Measurements from ENCODE around the gene RNU7-1.

Gene RNU7-1

DNA sequence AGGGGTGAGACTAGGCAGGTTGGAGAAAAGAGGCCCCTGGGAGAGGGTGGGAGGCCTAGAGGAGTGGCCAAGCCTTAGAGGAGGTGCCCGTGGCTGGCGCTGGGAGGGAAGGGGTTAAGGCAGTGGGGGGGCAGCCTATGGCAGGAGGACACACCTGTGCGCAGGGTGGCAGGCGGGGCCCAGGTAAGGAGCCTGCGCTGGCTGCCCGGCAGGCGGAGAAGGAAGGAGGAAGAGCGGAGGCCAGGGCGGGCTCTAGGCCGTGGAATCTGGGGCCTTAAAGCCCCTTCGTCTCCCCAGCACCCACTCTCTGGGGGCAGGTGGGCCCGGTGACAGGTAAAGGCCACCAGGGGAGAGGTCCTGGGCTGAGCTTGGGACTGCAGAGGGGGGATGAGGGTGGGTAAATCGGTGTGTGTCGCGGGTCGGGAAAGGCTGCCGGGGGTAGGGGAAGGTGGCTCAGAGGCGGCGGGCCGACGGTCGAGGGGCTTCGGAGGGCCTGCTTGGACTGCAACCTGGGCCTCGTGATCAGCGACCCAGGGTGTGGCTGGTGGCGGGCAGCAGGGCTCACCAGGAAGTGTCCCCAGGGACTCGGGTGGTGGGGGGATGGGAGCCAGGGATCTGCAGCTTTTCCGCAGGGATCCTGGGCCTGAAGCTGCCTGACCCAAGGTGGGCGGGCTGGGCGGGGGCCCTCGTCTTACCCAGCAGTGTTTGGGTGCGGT, 19.6 kb downstream of the RNU7-1 start:
- DNase-seq (ENCODE audit: low read depth in 1 of 2, low spot score in 1 of 2) = no peak

DNA sequence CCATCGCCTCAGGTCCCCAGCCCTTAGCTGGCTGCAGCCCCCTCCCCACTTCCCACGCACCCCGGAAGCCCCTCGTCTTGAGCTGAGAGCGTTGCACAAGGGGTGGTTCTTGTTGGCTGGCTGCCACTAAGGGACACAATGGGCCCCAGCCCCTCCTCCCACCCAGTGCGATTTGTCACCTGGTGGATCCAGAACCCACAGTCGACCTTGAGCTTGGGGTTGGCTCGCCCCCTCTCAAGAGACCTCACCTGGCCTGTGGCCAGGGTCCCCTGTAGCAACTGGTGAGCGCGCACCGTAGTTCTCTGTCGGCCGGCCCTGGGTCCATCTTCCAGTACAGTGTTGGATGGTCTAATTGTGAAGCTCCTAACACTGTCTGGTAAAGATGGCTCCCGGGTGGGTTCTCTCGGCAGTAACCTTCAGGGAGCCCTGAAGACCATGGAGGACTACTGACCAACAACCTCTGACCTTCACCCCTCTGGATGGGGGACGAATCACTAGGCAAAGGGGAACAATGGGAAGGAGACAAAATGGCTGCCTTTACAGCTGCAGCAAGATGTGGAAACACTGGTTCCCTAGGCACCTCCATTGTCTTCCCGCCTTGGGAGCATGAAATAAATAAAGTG, 20.3 kb downstream of the RNU7-1 start:
- DNase-seq (ENCODE audit: low read depth in 1 of 2, low spot score in 1 of 2) = no peak

GRCh38 chr12:6964605-6965025, 21.0 kb downstream of the RNU7-1 start:
- DNase-seq (ENCODE audit: low read depth in 1 of 2, low spot score in 1 of 2) = no peak

- peak; percentile 74 to 80 for DNase-seq (ENCODE audit: low read depth in 1 of 2, low spot score in 1 of 2)
These were observed 21.5 kb downstream of the RNU7-1 start for GRCh38 chr12:6965026-6965661.

GRCh38 chr12:6965714-6966113, 22.1 kb downstream of the RNU7-1 start:
- no peak for DNase-seq (ENCODE audit: low read depth in 1 of 2, low spot score in 1 of 2)

DNA sequence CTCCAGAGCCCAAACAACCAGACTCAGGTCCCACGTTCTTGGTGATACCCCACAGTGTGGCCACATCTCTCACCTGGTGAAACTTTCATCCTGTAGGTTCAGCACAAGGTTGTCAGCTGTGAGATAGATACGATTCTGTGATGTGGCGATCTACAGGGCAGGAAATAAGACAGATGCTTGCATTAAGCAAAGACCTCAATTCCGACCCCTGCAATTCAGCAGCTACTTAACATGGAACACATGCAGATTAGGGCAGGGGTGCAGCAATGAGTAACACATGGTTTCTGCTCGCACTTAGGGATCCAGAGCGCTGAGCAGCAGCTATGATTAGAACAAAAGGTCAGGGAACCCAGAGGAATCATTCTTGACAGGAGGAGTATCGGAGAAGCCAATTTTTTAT, 22.7 kb downstream of the RNU7-1 start:
- no peak for DNase-seq (ENCODE audit: low read depth in 1 of 2, low spot score in 1 of 2)

GRCh38 chr12:6967651-6968100, 24.1 kb downstream of the RNU7-1 start:
- no peak for DNase-seq (ENCODE audit: low read depth in 1 of 2, low spot score in 1 of 2)

- DNase-seq (ENCODE audit: low read depth in 1 of 2, low spot score in 1 of 2) = no peak
These were observed 24.8 kb downstream of the RNU7-1 start for GRCh38 chr12:6968426-6968825.

DNA sequence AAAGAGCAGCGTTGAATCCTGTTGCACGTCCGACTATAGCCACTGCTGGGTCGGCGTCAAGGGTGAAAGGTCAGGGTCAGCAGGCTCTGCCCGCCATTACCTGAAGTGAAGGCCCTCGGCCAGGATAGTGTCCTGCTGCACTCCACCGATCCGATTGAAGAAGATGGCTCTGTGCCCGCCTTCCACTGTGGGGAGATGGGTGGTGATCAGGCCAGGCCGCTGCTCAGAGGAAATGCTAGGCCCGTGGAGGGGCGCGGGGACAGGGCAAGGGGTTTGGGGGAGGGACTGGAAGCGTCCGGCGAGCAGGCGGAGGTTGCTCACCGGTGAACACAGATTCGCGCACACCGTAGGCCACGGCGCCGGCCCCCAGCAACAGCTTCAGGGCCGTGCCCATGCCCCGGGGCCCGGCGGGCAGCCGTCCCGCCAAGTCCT, 26.5 kb downstream of the RNU7-1 start:
- DNase-seq (ENCODE audit: low read depth in 1 of 2, low spot score in 1 of 2) = no peak

DNA sequence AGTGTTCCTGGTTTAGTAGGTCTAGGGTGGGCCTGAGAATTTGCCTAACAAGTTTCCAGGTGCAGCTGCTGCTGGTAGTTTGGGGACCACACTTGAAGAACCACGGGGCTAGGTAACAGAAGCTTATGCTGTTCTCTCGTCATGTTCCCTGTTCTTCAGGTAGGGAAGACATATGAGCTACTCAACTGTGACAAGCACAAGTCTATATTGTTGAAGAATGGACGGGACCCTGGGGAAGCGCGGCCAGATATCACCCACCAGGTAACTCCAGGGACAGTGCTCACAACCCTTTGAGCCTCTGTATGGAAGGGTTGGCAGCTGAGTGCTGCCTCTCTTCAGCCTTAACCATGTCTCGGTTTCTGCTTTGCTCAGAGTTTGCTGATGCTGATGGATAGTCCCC, 30.6 kb downstream of the RNU7-1 start:
- DNase-seq (ENCODE audit: low read depth in 1 of 2, low spot score in 1 of 2) = no peak

DNA sequence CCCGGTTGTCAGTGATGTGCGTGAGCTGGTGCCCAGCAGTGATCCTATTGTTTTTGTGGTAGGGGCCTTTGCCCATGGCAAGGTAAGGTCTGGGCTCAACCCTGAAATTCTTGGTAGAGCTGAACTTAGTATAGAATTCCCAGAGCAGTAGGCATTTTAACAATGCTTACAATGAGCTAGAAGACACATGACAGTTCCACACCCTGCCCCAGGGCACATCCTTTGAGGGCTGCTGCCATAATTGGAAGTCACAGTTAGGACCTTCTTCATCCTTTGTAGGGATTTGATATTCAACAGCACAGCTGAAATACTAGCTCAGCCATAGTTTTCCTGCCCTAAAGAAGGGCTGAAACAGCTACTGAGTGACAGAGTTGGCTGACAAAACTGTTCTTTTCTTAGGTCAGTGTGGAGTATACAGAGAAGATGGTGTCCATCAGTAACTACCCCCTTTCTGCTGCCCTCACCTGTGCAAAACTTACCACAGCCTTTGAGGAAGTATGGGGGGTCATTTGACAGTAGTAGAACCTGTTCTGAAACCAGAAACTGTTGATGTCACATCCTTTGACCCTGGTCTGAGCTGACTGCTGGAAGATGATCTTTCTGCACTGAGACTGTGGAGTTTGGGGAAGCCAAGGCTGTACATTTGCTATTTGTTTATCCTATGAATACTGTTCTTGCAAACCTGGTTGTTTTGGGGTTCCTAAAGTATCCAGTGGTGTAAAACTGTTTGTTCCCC, 31.8 kb downstream of the RNU7-1 start:
- DNase-seq (ENCODE audit: low read depth in 1 of 2, low spot score in 1 of 2) = no peak

DNA sequence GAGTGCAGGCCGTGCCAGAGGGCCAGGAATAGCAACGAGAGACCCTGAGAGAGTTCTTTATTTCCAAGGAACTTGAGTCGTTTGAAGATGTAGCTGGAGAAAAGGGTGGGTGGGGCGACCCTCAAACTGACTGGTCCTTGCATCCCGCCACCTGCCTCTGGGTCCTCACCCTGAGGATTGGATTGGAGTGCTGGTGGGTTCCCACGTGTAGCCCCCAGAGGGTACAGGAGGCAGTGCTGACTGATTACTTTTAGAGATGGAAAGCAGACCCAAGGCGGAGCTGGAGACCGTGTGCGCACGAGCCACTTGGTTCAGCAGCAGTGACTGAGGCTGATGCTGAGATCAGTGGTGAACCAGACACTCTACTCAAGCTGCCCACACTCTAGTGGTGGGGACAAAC, 34.0 kb downstream of the RNU7-1 start:
- DNase-seq (ENCODE audit: low read depth in 1 of 2, low spot score in 1 of 2) = no peak

GRCh38 chr12:6978188-6978587, 34.6 kb downstream of the RNU7-1 start:
- no peak for DNase-seq (ENCODE audit: low read depth in 1 of 2, low spot score in 1 of 2)

DNA sequence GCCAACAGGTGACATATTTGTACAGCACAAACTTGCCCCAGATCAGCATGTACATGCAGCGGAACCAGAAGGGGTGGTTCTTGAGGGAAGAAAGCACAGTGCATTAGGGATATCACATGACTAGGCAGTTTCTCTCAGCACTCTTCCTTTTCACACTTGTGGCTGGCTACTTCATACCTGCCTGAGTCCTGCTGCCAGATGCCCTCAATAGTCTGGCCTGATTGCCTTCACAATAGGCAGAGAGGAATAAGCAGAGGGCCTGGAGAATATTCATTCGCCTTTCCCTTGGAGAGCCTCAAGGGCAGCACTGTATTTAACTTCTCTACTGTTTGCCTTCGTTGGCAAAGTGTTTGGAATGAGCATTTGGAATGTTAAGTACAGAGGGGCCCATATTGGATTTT, 35.0 kb downstream of the RNU7-1 start:
- no peak for DNase-seq (ENCODE audit: low read depth in 1 of 2, low spot score in 1 of 2)

DNA sequence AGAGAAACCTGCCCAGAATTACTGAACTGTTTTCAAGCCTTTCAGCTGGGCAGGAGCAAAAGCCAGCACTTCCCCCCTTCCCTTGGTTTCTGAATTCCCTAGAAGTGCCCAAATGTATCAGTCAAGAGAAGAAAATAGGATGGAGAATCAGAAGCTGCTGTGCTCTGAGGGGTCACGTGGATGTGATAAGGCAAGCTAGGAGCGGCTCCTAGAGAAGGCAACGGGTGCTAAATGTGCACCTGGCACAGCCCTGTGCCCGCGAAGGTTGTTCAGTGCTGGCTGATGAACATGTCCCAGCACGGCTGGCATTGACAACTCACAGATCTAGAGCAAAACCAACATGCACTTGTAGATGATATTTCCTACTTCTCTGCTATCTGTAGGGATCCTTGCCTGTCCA, 35.4 kb downstream of the RNU7-1 start:
- DNase-seq (ENCODE audit: low read depth in 1 of 2, low spot score in 1 of 2) = no peak

- no peak for DNase-seq (ENCODE audit: low read depth in 1 of 2, low spot score in 1 of 2)
These were observed 35.8 kb downstream of the RNU7-1 start for GRCh38 chr12:6979453-6979852.

DNA sequence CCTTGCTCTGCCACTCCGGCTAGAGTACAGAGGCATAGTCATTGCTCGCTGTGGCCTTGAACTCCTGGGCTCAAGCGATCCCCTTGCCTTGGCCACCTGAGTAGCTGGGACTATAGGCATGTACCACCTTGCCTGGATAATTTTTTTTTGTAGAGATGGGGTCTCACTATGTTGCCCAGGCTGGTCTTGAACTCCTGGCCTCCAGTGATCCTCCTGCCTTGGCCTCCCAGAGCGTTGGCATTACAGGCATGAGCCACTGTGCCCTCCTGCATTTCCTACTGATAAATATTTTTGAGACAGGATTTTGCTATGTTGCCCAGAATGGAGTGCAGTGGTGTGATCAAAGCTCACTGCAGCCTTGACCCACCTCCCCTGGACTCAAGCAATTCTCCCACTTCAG, 36.5 kb downstream of the RNU7-1 start:
- no peak for DNase-seq (ENCODE audit: low read depth in 1 of 2, low spot score in 1 of 2)

GRCh38 chr12:6980740-6981139, 37.1 kb downstream of the RNU7-1 start:
- no peak for DNase-seq (ENCODE audit: low read depth in 1 of 2, low spot score in 1 of 2)

GRCh38 chr12:6981152-6982052, 37.8 kb downstream of the RNU7-1 start:
- DNase-seq (ENCODE audit: low read depth in 1 of 2, low spot score in 1 of 2) = no peak

- DNase-seq (ENCODE audit: low read depth in 1 of 2, low spot score in 1 of 2) = no peak
These were observed 38.9 kb downstream of the RNU7-1 start for GRCh38 chr12:6982532-6982931.

All from stimulated activated CD4-positive, alpha-beta T cell treated with anti-CD3 and anti-CD28 coated beads, Interleukin-15, amount 100 ng/mL, for 1 hour (primary cell).